ENCODE measurements around the gene SLC22A31. TPM values are rescaled to one million over a fixed set of nuclear protein-coding genes. Genes with fewer than 3 reads are reported as not detected.
A peak's percentile ranks its signal among the peaks of the same experiment; 100 is the strongest.

Gene SLC22A31
- total and polyA plus RNA-seq, 9 of the 15 experiments (the other 6 are each of a cell fraction or from before 2014, with no cell fraction given), result 0.29 to 2.2 (median 0.47) TPM; not detected in 3

GRCh38 chr16:89187032-89187769 lies 13.1 kb downstream of the SLC22A31 start (continued):
- TF ChIP-seq TCF3 (CRISPR knock-in tag; IDR thresholded peaks at IDR 0.05) (no peak), GATA2 (CRISPR knock-in tag; IDR thresholded peaks at IDR 0.05) (no peak), ZBTB33 (CRISPR knock-in tag; IDR thresholded peaks at IDR 0.05) (no peak; the same call in 1 of the 2 replicates), GTF3C2 (IDR thresholded peaks at IDR 0.05; ENCODE audit: borderline replicate concordance, extremely low read depth, insufficient read length) (no peak), ZNF583 (CRISPR knock-in tag; IDR thresholded peaks at IDR 0.05) (no peak), ZEB2 (IDR thresholded peaks at IDR 0.05) (peak; percentile 16; the same call in 1 of the 2 replicates), XRCC5 (IDR thresholded peaks at IDR 0.05; ENCODE audit: low read depth, low read length) (no peak; the same call in 1 of the 2 replicates), CAMTA2 (CRISPR knock-in tag; conservative IDR thresholded peaks at IDR 0.05) (no peak), MLLT1 (IDR thresholded peaks at IDR 0.05) (no peak), MYNN (IDR thresholded peaks at IDR 0.05) (no peak), MYNN (CRISPR knock-in tag; IDR thresholded peaks at IDR 0.05) (no peak), ZNF232 (CRISPR knock-in tag; IDR thresholded peaks at IDR 0.05) (0 out of 2 replicates have a peak, but pooled peaks have one; percentile 57), ZBTB2 (IDR thresholded peaks at IDR 0.05) (no peak), MAX (CRISPR knock-in tag; IDR thresholded peaks at IDR 0.05) (peak; percentile 61)
